Memory B cell (primary cell): ENCODE measurements around the gene ATP11A.

Experiments used
- ATAC-seq: fragments of 150-1000 bp; cut with Tn5 transposase; 2 replicates; pipeline ENCODE4 v1.10.0; 2021; ENCODE audit warnings: low read depth, mild to moderate bottlenecking, moderate library complexity
- DNase-seq, 2 donors: peaks; one replicate each; pipeline ENCODE4 v3.0.0; 2022; ENCODE audit warnings: low spot score in 2 of 2
- H3K27ac Mint-ChIP-seq: one replicate; pipeline ENCODE4 v1.8.0; 2022; ENCODE audit warnings: mild to moderate bottlenecking, moderate library complexity, mixed read lengths
- H3K27me3 Mint-ChIP-seq: one replicate; pipeline ENCODE4 v1.8.0; 2022; ENCODE audit warnings: mixed read lengths
- H3K36me3 Mint-ChIP-seq: one replicate; pipeline ENCODE4 v1.8.0; 2022; ENCODE audit warnings: mild to moderate bottlenecking, mixed read lengths
- H3K4me1 Mint-ChIP-seq: one replicate; pipeline ENCODE4 v1.8.0; 2022; ENCODE audit warnings: mixed read lengths
- H3K4me3 Mint-ChIP-seq: one replicate; pipeline ENCODE4 v1.8.0; 2022; ENCODE audit warnings: mild to moderate bottlenecking, moderate library complexity, mixed read lengths
- H3K9me3 Mint-ChIP-seq: one replicate; pipeline ENCODE4 v1.8.0; 2022; ENCODE audit warnings: mixed read lengths

ATP11A gene

GRCh38 chr13:112828756-112829155, 138.9 kb downstream of the ATP11A start:
- H3K27ac Mint-ChIP-seq = no peak overlapping the region
- no peak for DNase-seq
- no peak overlapping the region for H3K4me3 Mint-ChIP-seq
- peaks cover 42% of the 10 kb centered on the region for H3K36me3 Mint-ChIP-seq
- H3K27me3 Mint-ChIP-seq = no peaks in the 10 kb centered on the region
- no peaks in the 10 kb centered on the region for H3K4me1 Mint-ChIP-seq
- ATAC-seq = no peak
- H3K9me3 Mint-ChIP-seq = no peaks in the 10 kb centered on the region

DNA sequence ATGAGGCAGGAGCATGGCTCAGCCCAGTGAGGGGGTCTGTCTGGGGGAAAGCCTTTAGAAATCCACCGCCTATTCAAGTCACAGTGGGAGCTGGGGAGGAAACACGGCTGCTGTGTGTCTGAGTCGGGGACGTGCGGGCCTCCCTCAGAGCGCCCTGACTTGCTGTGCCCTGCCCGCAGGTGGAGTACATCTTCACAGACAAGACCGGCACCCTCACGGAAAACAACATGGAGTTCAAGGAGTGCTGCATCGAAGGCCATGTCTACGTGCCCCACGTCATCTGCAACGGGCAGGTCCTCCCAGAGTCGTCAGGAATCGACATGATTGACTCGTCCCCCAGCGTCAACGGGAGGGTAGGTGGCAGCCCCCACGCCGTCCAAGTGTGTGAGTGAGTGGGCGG, 141.4 kb downstream of the ATP11A start:
- H3K27me3 Mint-ChIP-seq = no peaks in the 10 kb centered on the region
- DNase-seq (no peak), ATAC-seq (no peak)
- H3K4me3 Mint-ChIP-seq = no peak overlapping the region
- H3K4me1 Mint-ChIP-seq = no peaks in the 10 kb centered on the region
- H3K27ac Mint-ChIP-seq = no peak overlapping the region
- peaks cover 37% of the 10 kb centered on the region for H3K36me3 Mint-ChIP-seq
- H3K9me3 Mint-ChIP-seq = no peaks in the 10 kb centered on the region

- no peak for DNase-seq
- H3K27ac Mint-ChIP-seq = no peak overlapping the region
- H3K4me1 Mint-ChIP-seq = no peaks in the 10 kb centered on the region
- no peaks in the 10 kb centered on the region for H3K9me3 Mint-ChIP-seq
- no peak overlapping the region for H3K4me3 Mint-ChIP-seq
- H3K36me3 Mint-ChIP-seq = peaks cover 35% of the 10 kb centered on the region
- ATAC-seq = no peak
- no peaks in the 10 kb centered on the region for H3K27me3 Mint-ChIP-seq
Observed at GRCh38 chr13:112831801-112832200, 142.0 kb downstream of the ATP11A start.

GRCh38 chr13:112832811-112833210, 143.0 kb downstream of the ATP11A start:
- DNase-seq (no peak), ATAC-seq (no peak)
- Mint-ChIP-seq H3K27ac (no peak overlapping the region), H3K4me1 (no peaks in the 10 kb centered on the region), H3K9me3 (no peaks in the 10 kb centered on the region), H3K27me3 (no peaks in the 10 kb centered on the region), H3K4me3 (no peak overlapping the region), H3K36me3 (peaks cover 38% of the 10 kb centered on the region)

- DNase-seq (no peak), ATAC-seq (no peak)
- H3K4me3 Mint-ChIP-seq = no peak overlapping the region
- no peak overlapping the region for H3K27ac Mint-ChIP-seq
- no peaks in the 10 kb centered on the region for H3K9me3 Mint-ChIP-seq
- no peaks in the 10 kb centered on the region for H3K4me1 Mint-ChIP-seq
- no peaks in the 10 kb centered on the region for H3K27me3 Mint-ChIP-seq
- peaks cover 38% of the 10 kb centered on the region for H3K36me3 Mint-ChIP-seq
Observed at GRCh38 chr13:112833551-112834257, 143.9 kb downstream of the ATP11A start.

- DNase-seq = no peak
- peaks cover 38% of the 10 kb centered on the region for H3K36me3 Mint-ChIP-seq
- H3K4me1 Mint-ChIP-seq = no peaks in the 10 kb centered on the region
- H3K4me3 Mint-ChIP-seq = no peak overlapping the region
- no peaks in the 10 kb centered on the region for H3K27me3 Mint-ChIP-seq
- no peak overlapping the region for H3K27ac Mint-ChIP-seq
- no peaks in the 10 kb centered on the region for H3K9me3 Mint-ChIP-seq
- ATAC-seq = no peak
Observed at GRCh38 chr13:112835344-112835743, 145.5 kb downstream of the ATP11A start.

GRCh38 chr13:112835796-112836195, 146.0 kb downstream of the ATP11A start:
- no peak overlapping the region for H3K4me3 Mint-ChIP-seq
- DNase-seq = no peak
- H3K4me1 Mint-ChIP-seq = no peaks in the 10 kb centered on the region
- no peaks in the 10 kb centered on the region for H3K9me3 Mint-ChIP-seq
- no peak overlapping the region for H3K27ac Mint-ChIP-seq
- no peak for ATAC-seq
- peaks cover 40% of the 10 kb centered on the region for H3K36me3 Mint-ChIP-seq
- H3K27me3 Mint-ChIP-seq = no peaks in the 10 kb centered on the region

DNA sequence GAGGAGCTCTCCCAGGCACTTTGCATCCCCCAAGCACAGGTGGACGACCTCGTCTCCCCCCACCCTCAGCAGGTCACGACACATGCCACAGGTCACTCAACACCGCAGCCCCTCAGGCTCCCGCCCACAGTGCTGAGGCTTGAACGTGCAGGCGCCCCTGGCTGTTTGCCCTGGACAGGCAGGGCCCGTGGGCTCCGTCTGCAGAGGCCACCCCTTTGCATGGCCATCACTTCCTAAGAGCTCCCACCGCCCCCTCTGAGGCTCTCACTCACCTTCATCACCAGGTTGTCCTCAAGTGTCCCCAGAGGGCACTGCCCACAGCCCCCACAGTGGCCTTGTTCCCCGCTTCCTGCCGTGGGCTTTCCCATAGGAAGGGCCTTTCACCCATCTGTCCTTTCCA, 147.1 kb downstream of the ATP11A start:
- no peaks in the 10 kb centered on the region for H3K27me3 Mint-ChIP-seq
- no peak overlapping the region for H3K4me3 Mint-ChIP-seq
- H3K36me3 Mint-ChIP-seq = peaks cover 36% of the 10 kb centered on the region
- no peak overlapping the region for H3K27ac Mint-ChIP-seq
- no peaks in the 10 kb centered on the region for H3K4me1 Mint-ChIP-seq
- H3K9me3 Mint-ChIP-seq = no peaks in the 10 kb centered on the region
- ATAC-seq (no peak), DNase-seq (no peak)

GRCh38 chr13:112837371-112838037, 147.7 kb downstream of the ATP11A start:
- no peak for ATAC-seq
- Mint-ChIP-seq H3K27me3 (no peaks in the 10 kb centered on the region), H3K4me3 (no peak overlapping the region), H3K9me3 (no peaks in the 10 kb centered on the region), H3K36me3 (peaks cover 30% of the 10 kb centered on the region), H3K27ac (no peak overlapping the region), H3K4me1 (no peaks in the 10 kb centered on the region)
- no peak for DNase-seq

GRCh38 chr13:112838038-112838841, 148.4 kb downstream of the ATP11A start:
- ATAC-seq = no peak
- no peaks in the 10 kb centered on the region for H3K9me3 Mint-ChIP-seq
- no peak overlapping the region for H3K27ac Mint-ChIP-seq
- no peaks in the 10 kb centered on the region for H3K4me1 Mint-ChIP-seq
- H3K4me3 Mint-ChIP-seq = no peak overlapping the region
- no peaks in the 10 kb centered on the region for H3K27me3 Mint-ChIP-seq
- H3K36me3 Mint-ChIP-seq = peaks cover 28% of the 10 kb centered on the region
- DNase-seq = no peak

DNA sequence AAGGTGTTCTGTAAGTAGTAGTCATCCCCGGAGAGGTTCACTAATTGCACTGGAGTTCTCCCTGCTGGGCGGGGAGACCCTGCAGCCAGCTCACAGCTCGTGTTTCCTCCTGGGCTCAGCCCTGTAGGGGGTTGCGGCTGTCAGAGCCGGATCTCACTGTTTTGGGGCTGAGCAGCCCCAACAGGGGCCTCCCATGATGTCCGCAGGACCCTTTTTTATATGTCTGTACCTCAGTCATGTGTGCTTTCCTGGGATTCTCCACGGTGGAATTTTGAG, 148.9 kb downstream of the ATP11A start:
- H3K36me3 Mint-ChIP-seq = peaks cover 29% of the 10 kb centered on the region
- no peaks in the 10 kb centered on the region for H3K4me1 Mint-ChIP-seq
- no peak overlapping the region for H3K4me3 Mint-ChIP-seq

DNA sequence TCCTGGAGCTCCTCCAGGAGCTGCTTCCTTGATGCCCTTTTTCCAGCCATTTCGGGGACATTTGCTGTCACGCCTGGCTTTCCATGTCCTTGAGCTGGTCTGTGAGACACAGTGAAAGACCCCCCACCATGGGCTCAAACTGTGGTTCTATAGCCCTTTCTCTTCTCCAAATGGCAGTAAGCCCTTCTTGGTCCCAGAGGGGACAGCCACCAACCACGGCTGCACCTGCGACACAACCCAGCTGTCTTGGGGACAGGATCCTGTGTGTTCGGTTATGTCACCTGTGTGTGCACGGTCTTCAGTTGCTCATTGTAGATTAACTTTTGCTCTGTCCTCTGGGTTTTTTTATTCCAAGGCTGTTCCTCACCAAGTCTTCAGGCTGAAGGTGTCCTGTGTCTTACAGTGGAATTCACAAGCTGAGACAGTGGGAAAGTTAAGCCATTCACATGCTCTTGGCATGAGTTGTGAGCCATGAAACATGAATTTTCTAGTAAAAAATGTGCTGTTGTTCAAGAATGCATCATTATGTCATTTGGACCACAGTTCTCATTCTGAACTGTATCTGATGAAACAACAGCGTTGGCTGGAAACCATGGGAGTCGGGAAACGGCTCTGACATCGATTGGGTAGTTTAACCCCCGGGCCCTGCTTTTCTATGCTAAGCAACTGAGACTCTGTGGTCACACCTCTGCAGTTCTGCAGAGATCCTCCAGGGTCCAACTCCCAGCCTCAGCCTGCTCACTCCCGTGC, 149.7 kb downstream of the ATP11A start:
- Mint-ChIP-seq H3K4me1 (no peaks in the 10 kb centered on the region), H3K27me3 (no peaks in the 10 kb centered on the region), H3K27ac (no peak overlapping the region), H3K36me3 (peaks cover 27% of the 10 kb centered on the region), H3K4me3 (no peak overlapping the region), H3K9me3 (no peaks in the 10 kb centered on the region)
- DNase-seq = no peak
- no peak for ATAC-seq

More for the DNA sequence above, 148.9 kb downstream of the ATP11A start:
- DNase-seq (no peak), ATAC-seq (no peak)
- H3K9me3 Mint-ChIP-seq = no peaks in the 10 kb centered on the region
- no peaks in the 10 kb centered on the region for H3K27me3 Mint-ChIP-seq
- no peak overlapping the region for H3K27ac Mint-ChIP-seq

GRCh38 chr13:112840472-112841302, 150.8 kb downstream of the ATP11A start:
- no peak for DNase-seq
- no peak overlapping the region for H3K4me3 Mint-ChIP-seq
- H3K9me3 Mint-ChIP-seq = no peaks in the 10 kb centered on the region
- peaks cover 27% of the 10 kb centered on the region for H3K36me3 Mint-ChIP-seq
- no peaks in the 10 kb centered on the region for H3K27me3 Mint-ChIP-seq
- H3K27ac Mint-ChIP-seq = no peak overlapping the region
- no peaks in the 10 kb centered on the region for H3K4me1 Mint-ChIP-seq
- no peak for ATAC-seq
